Subcutaneous adipose tissue (tissue), 4 donors: ENCODE results near the gene TKTL1. TPM values are rescaled to one million over a fixed set of nuclear protein-coding genes. Genes with fewer than 3 reads are reported as not detected.

ENCODE experiments used
- CTCF ChIP-seq: fragments of 450-650 bp; IDR thresholded peaks from one replicate; pipeline ENCODE4 v1.5.1; 2016; ENCODE audit warnings: low read depth, mild to moderate bottlenecking, control low read depth, antibody characterized with exemption, moderate library complexity
- total RNA-seq, 4 donors: library from RNA; depleted of rRNA; stranded (reverse); fragments of >200 nt; gene quantifications; one replicate each; pipeline ENCODE4 v1.1.0, GENCODE V29; 2016

The TKTL1 gene
- total RNA-seq, 4 donors from 2014 or later: 0.34 to 0.66 TPM; not detected in 2

GRCh38 chrX:154366666-154367055, 71.1 kb downstream of the TKTL1 start:
- TF ChIP-seq CTCF: no peak

- TF ChIP-seq CTCF: no peak
Observed at GRCh38 chrX:154367474-154368308, 72.1 kb downstream of the TKTL1 start.

GRCh38 chrX:154368630-154369448, 73.2 kb downstream of the TKTL1 start:
- no peak for TF ChIP-seq CTCF

- TF ChIP-seq CTCF: no peak
Observed at GRCh38 chrX:154369449-154370299, 74.1 kb downstream of the TKTL1 start.

- no peak for TF ChIP-seq CTCF
Observed at GRCh38 chrX:154370300-154371016, 74.9 kb downstream of the TKTL1 start.

GRCh38 chrX:154371017-154371788, 75.6 kb downstream of the TKTL1 start:
- TF ChIP-seq CTCF: no peak
